Thymus (tissue), 11 donors: ENCODE results near the gene RERE. TPM values are rescaled to one million over a fixed set of nuclear protein-coding genes. Genes with fewer than 3 reads are reported as not detected.

Source experiments
- DNase-seq, 9 donors: peaks; one replicate each; pipeline ENCODE4 v3.0.0-alpha.2; 2013; ENCODE audit warnings: low spot score in 9 of 9, low read depth in 6 of 9, missing footprints in 1 of 9
- H3K27ac ChIP-seq, 2 donors: one replicate each; pipeline ENCODE4 v1.5.1; 2013; ENCODE audit warnings: control low read depth in 1 of 2, low read depth in 1 of 2, low read length in 1 of 2, mild to moderate bottlenecking in 1 of 2, moderate library complexity in 1 of 2
- H3K27me3 ChIP-seq, 2 donors: one replicate each; pipeline ENCODE4 v1.5.1; 2013; ENCODE audit warnings: low read length in 1 of 2; ENCODE audit not compliant: control insufficient read depth in 2 of 2, insufficient read depth in 1 of 2
- H3K36me3 ChIP-seq, 2 donors: one replicate each; pipeline ENCODE4 v1.5.1; 2013; ENCODE audit warnings: low read length in 1 of 2, mild to moderate bottlenecking in 1 of 2, moderate library complexity in 1 of 2; ENCODE audit not compliant: control insufficient read depth in 2 of 2, insufficient read depth in 2 of 2
- H3K4me1 ChIP-seq, 2 donors: one replicate each; pipeline ENCODE4 v1.5.1; 2013; ENCODE audit warnings: low read length in 2 of 2; ENCODE audit not compliant: control insufficient read depth in 2 of 2, insufficient read depth in 2 of 2
- H3K4me3 ChIP-seq, 2 donors: one replicate each; pipeline ENCODE4 v1.5.1; 2013; ENCODE audit warnings: low read length in 2 of 2, control low read depth in 1 of 2, mild to moderate bottlenecking in 1 of 2
- H3K9me3 ChIP-seq, 2 donors: one replicate each; pipeline ENCODE4 v1.5.1; 2013; ENCODE audit warnings: low read length in 1 of 2, mild to moderate bottlenecking in 1 of 2; ENCODE audit not compliant: control insufficient read depth in 2 of 2, insufficient read depth in 1 of 2
- WGBS: extraction: QIAGEN DNeasy Blood & Tissue Kit; methylation state at CpG from one replicate; pipeline ENCODE4 v1.1.7; 2013; 5-methylcytosine and 5-hydroxymethylcytosine counted together
- polyA plus RNA-seq: library from polyadenylated mRNA; stranded (reverse); fragments of 200-250 nt; gene quantifications from one replicate; pipeline ENCODE4 v1.2.3, GENCODE V29; 2013
- total RNA-seq: library from RNA; stranded (reverse); fragments of 120-200 nt; gene quantifications from one replicate; pipeline ENCODE4 v1.2.4, GENCODE V29; 2013
- donor health status: healthy.

Gene RERE
- total and polyA plus RNA-seq, 2 donors: 22.9 to 37.7 TPM

- Histone ChIP-seq H3K4me1 (no peaks in the 10 kb centered on the region), H3K36me3 (no peaks in the 10 kb centered on the region), H3K27ac (no peak overlapping the region), H3K9me3 (no peaks in the 10 kb centered on the region), H3K4me3 (no peak overlapping the region), H3K27me3 (peaks cover 0 to 7% of the 10 kb centered on the region in 2 donors)
- 73% methylated on average over 14 of the region's 14 CpGs for WGBS
- no peak for DNase-seq
Observed at GRCh38 chr1:8329858-8330257, 487.6 kb downstream of the RERE start.

GRCh38 chr1:8329439-8329838 is 488.0 kb downstream of the RERE start:
- no peak overlapping the region for H3K4me3 ChIP-seq
- H3K27me3 ChIP-seq: peaks cover 0 to 7% of the 10 kb centered on the region in 2 donors
- no peaks in the 10 kb centered on the region for H3K36me3 ChIP-seq
- H3K9me3 ChIP-seq: no peaks in the 10 kb centered on the region
- no peak for DNase-seq
- H3K4me1 ChIP-seq: no peaks in the 10 kb centered on the region
- no peak overlapping the region for H3K27ac ChIP-seq
- 76% methylated on average over 12 of the region's 12 CpGs for WGBS

- H3K27ac ChIP-seq: no peak overlapping the region
- 94% methylated on average over 18 of the region's 18 CpGs for WGBS
- H3K36me3 ChIP-seq: no peaks in the 10 kb centered on the region
- H3K9me3 ChIP-seq: no peaks in the 10 kb centered on the region
- peaks cover 0 to 10% of the 10 kb centered on the region in 2 donors for H3K27me3 ChIP-seq
- no peaks in the 10 kb centered on the region for H3K4me1 ChIP-seq
- DNase-seq: no peak
- no peak overlapping the region for H3K4me3 ChIP-seq
Observed at GRCh38 chr1:8328271-8328670, 489.2 kb downstream of the RERE start.

GRCh38 chr1:8326265-8326664 is 491.2 kb downstream of the RERE start:
- Histone ChIP-seq H3K4me3 (no peak overlapping the region), H3K4me1 (no peaks in the 10 kb centered on the region), H3K27me3 (peaks cover 0 to 10% of the 10 kb centered on the region in 2 donors), H3K9me3 (no peaks in the 10 kb centered on the region), H3K27ac (no peak overlapping the region), H3K36me3 (no peaks in the 10 kb centered on the region)
- WGBS: 96% methylated on average over 13 of the region's 13 CpGs
- DNase-seq: no peak

GRCh38 chr1:8325771-8326170 is 491.7 kb downstream of the RERE start:
- H3K27ac ChIP-seq: no peak overlapping the region
- H3K27me3 ChIP-seq: peaks cover 0 to 10% of the 10 kb centered on the region in 2 donors
- DNase-seq: no peak
- H3K9me3 ChIP-seq: no peaks in the 10 kb centered on the region
- no peak overlapping the region for H3K4me3 ChIP-seq
- no peaks in the 10 kb centered on the region for H3K4me1 ChIP-seq
- 98% methylated on average over 21 of the region's 21 CpGs for WGBS
- H3K36me3 ChIP-seq: no peaks in the 10 kb centered on the region

- DNase-seq: no peak
- no peaks in the 10 kb centered on the region for H3K4me1 ChIP-seq
- no peaks in the 10 kb centered on the region for H3K9me3 ChIP-seq
- H3K36me3 ChIP-seq: no peaks in the 10 kb centered on the region
- peaks cover 0 to 19% of the 10 kb centered on the region in 2 donors for H3K27me3 ChIP-seq
- WGBS: 92% methylated on average over 32 of the region's 32 CpGs
- no peak overlapping the region for H3K27ac ChIP-seq
- H3K4me3 ChIP-seq: no peak overlapping the region
Observed at GRCh38 chr1:8324176-8324810, 493.1 kb downstream of the RERE start.

- H3K27ac ChIP-seq: no peak overlapping the region
- H3K36me3 ChIP-seq: no peaks in the 10 kb centered on the region
- no peak for DNase-seq
- 82% methylated on average over 11 of the region's 11 CpGs for WGBS
- H3K4me1 ChIP-seq: no peaks in the 10 kb centered on the region
- no peaks in the 10 kb centered on the region for H3K9me3 ChIP-seq
- peaks cover 2 to 23% of the 10 kb centered on the region in 2 donors for H3K27me3 ChIP-seq
- H3K4me3 ChIP-seq: no peak overlapping the region
Observed at GRCh38 chr1:8323706-8324105, 493.7 kb downstream of the RERE start.

- no peaks in the 10 kb centered on the region for H3K9me3 ChIP-seq
- peaks cover 6 to 7% of the 10 kb centered on the region in 2 donors for H3K4me1 ChIP-seq
- no peak overlapping the region for H3K4me3 ChIP-seq
- 96% methylated on average over 3 of the region's 3 CpGs for WGBS
- no peaks in the 10 kb centered on the region for H3K36me3 ChIP-seq
- DNase-seq: no peak
- no peak overlapping the region for H3K27ac ChIP-seq
- peaks cover 14 to 42% of the 10 kb centered on the region in 2 donors for H3K27me3 ChIP-seq
Observed at GRCh38 chr1:8321612-8322011, 495.8 kb downstream of the RERE start.

GRCh38 chr1:8318436-8318835 is 499.0 kb downstream of the RERE start:
- peaks cover 16 to 66% of the 10 kb centered on the region in 2 donors for H3K27me3 ChIP-seq
- 8% methylated on average over 18 of the region's 18 CpGs for WGBS
- DNase-seq: no peak

More at GRCh38 chr1:8318436-8318835, 499.0 kb downstream of the RERE start:
- Histone ChIP-seq H3K36me3 (no peaks in the 10 kb centered on the region), H3K9me3 (no peaks in the 10 kb centered on the region), H3K27ac (no peak overlapping the region), H3K4me3 (peak overlapping the region; percentile 13 to 53), H3K4me1 (peaks cover 6 to 20% of the 10 kb centered on the region in 2 donors)
